Breast epithelium (tissue), 3 donors: Measurements from ENCODE around the gene SH3D19.

Experiments
- POLR2A ChIP-seq: fragments of 450-650 bp; IDR thresholded peaks from one replicate; pipeline ENCODE4 v1.6.1; 2016; ENCODE audit warnings: antibody characterized with exemption, mild to moderate bottlenecking, moderate library complexity
- POLR2AphosphoS5 ChIP-seq, 3 donors: sonication (generic); formaldehyde crosslinking; IDR thresholded peaks; one replicate each; pipeline ENCODE4 v1.6.1; 2017; ENCODE audit warnings: antibody characterized with exemption in 3 of 3
- TF ChIP-seq, protein P1 (sequence below), 3 donors: fragments of 450-650 bp; IDR thresholded peaks; one replicate each; pipeline ENCODE4 v1.5.1; 2016 to 2017; ENCODE audit warnings: antibody characterized with exemption in 3 of 3, mild to moderate bottlenecking in 3 of 3, moderate library complexity in 3 of 3

GRCh38 chr4:151294833-151295496 is 30.4 kb downstream of the SH3D19 start:
- no peak for TF ChIP-seq POLR2AphosphoS5 (IDR thresholded peaks at IDR 0.05)
- TF ChIP-seq, protein P1, sequence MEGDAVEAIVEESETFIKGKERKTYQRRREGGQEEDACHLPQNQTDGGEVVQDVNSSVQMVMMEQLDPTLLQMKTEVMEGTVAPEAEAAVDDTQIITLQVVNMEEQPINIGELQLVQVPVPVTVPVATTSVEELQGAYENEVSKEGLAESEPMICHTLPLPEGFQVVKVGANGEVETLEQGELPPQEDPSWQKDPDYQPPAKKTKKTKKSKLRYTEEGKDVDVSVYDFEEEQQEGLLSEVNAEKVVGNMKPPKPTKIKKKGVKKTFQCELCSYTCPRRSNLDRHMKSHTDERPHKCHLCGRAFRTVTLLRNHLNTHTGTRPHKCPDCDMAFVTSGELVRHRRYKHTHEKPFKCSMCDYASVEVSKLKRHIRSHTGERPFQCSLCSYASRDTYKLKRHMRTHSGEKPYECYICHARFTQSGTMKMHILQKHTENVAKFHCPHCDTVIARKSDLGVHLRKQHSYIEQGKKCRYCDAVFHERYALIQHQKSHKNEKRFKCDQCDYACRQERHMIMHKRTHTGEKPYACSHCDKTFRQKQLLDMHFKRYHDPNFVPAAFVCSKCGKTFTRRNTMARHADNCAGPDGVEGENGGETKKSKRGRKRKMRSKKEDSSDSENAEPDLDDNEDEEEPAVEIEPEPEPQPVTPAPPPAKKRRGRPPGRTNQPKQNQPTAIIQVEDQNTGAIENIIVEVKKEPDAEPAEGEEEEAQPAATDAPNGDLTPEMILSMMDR (IDR thresholded peaks at IDR 0.05) = no peak
- TF ChIP-seq POLR2A = no peak
